ENCODE data around the gene SEC14L2. TPM values are rescaled to one million over a fixed set of nuclear protein-coding genes. Genes with fewer than 3 reads are reported as not detected.

The SEC14L2 gene
- total and polyA plus RNA-seq, 2 experiments from 2014 or later, result 23.3 to 41.9 TPM

DNA sequence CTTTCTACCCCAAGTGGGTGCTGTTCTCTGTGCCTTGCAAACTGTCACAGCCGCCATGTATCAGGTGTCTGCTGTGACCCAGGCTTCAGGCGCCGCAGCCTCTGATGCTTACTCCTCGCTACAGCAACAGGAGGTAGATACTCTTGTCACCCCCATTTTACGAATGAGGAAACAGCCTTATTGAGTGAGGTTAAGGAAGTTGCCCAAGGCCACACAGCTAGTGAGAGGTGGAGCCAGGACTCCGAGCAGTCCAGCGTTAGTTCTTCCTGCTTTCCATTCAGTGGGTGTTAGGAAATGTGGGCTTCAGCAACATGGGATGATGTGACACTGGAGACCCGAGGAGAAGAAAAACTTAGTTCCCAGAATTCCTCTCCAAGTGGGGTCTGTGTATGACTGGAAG, 23.9 kb upstream of the SEC14L2 start:
- no peak overlapping the region for H3K9ac ChIP-seq
- in situ Hi-C loops (cut with MboI), result no loop called here
- H3K4me1 ChIP-seq (ENCODE audit: insufficient read depth), result no peaks in the 10 kb centered on the region
- no peak overlapping the region for H3K27ac ChIP-seq
- DNase-seq, result no peak
- H3K27me3 ChIP-seq (replicated peaks; ENCODE audit: insufficient read depth), result no peaks in the 10 kb centered on the region
- no peak for TF ChIP-seq EZH2 (IDR thresholded peaks at IDR 0.05; ENCODE audit: insufficient read depth, poor library complexity, severe bottlenecking)
- TF ChIP-seq EZH2phosphoT487 (IDR thresholded peaks at IDR 0.05; ENCODE audit: insufficient read depth, low read depth), result no peak
- no peak overlapping the region for H2AFZ ChIP-seq
- no peak overlapping the region for H3K4me3 ChIP-seq
- no peaks in the 10 kb centered on the region for H3K9me2 ChIP-seq (ENCODE audit: insufficient read depth)
- no peaks in the 10 kb centered on the region for H4K20me1 ChIP-seq (ENCODE audit: insufficient read depth)
- H3K79me2 ChIP-seq (ENCODE audit: insufficient read depth), result no peaks in the 10 kb centered on the region
- H3F3A ChIP-seq (ENCODE audit: insufficient read depth), result no peaks in the 10 kb centered on the region
- no peaks in the 10 kb centered on the region for H3K9me3 ChIP-seq (ENCODE audit: low read depth)
- no peaks in the 10 kb centered on the region for H3K36me3 ChIP-seq (ENCODE audit: low read depth)
- no peak overlapping the region for H3K4me2 ChIP-seq (ENCODE audit: unreplicated experiment)
- 68 to 72% methylated on average over 8 of the region's 8 CpGs for WGBS, 2 experiments (ENCODE audit: low coverage in 1 of 2, low lambda C conversion rate in 2 of 2, missing lambda C conversion rate in 2 of 2)

DNA sequence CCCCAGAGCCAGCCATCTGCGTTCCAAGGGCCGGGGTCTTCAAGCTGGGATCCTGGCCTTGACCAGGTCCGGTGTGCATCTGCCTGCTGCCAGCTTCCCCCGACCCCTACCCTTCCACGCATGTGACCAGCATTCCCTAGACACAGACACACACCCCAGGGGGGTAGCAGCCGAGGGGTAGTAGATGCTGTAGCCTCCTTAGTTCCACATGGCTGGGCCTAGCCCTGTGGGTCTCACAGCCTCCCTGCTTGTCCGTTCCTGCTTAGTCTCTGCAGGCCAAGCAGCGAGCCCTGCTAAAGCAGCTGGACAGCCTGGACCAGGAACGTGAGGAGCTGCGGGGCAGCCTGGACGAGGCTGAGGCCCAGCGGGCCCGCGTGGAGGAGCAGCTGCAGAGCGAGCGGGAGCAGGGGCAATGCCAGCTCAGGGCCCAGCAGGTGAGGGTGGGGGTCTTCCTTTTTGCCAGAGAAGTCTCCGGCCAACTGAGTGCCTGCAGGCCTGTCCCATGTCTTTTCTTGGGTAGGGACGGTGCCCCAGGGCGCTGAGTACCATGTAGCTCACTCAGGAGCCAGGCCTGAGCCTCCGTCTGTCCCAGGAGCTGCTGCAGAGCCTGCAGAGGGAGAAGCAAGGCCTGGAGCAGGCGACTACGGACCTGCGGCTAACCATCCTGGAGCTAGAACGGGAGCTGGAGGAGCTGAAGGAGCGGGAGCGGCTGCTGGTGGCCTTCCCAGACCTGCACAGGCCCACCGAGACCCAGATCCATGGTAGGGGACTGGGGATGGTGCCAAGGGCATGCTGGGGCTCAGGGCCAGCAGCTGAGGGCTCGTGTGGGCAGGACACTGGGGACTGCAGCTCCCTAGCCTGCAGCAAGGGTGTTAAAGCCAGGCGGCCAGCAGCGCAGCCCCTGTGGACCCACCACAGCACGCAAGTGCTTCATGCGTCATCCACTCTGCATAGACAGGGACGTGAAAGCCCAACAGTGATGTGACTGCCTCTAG, 23.2 kb upstream of the SEC14L2 start:
- no peaks in the 10 kb centered on the region for H3K9me2 ChIP-seq (ENCODE audit: insufficient read depth)
- in situ Hi-C loops (cut with MboI), result no loop called here
- TF ChIP-seq EZH2 (IDR thresholded peaks at IDR 0.05; ENCODE audit: insufficient read depth, poor library complexity, severe bottlenecking) (no peak), EZH2phosphoT487 (IDR thresholded peaks at IDR 0.05; ENCODE audit: insufficient read depth, low read depth) (no peak)
- no peaks in the 10 kb centered on the region for H3K4me1 ChIP-seq (ENCODE audit: insufficient read depth)
- H3K79me2 ChIP-seq (ENCODE audit: insufficient read depth), result no peaks in the 10 kb centered on the region
- no peak overlapping the region for H3K27ac ChIP-seq
- H3K4me2 ChIP-seq (ENCODE audit: unreplicated experiment), result no peak overlapping the region
- H3K27me3 ChIP-seq (replicated peaks; ENCODE audit: insufficient read depth), result no peaks in the 10 kb centered on the region
- no peaks in the 10 kb centered on the region for H4K20me1 ChIP-seq (ENCODE audit: insufficient read depth)
- no peaks in the 10 kb centered on the region for H3F3A ChIP-seq (ENCODE audit: insufficient read depth)
- 87 to 89% methylated on average over 32 to 33 of the region's 33 CpGs for whole genome bisulfite sequencing, 2 experiments (ENCODE audit: low coverage in 1 of 2, low lambda C conversion rate in 2 of 2, missing lambda C conversion rate in 2 of 2)
- H2AFZ ChIP-seq, result no peak overlapping the region
- DNase-seq, result no peak
- H3K9ac ChIP-seq, result no peak overlapping the region
- no peak overlapping the region for H3K4me3 ChIP-seq
- H3K9me3 ChIP-seq (ENCODE audit: low read depth), result no peaks in the 10 kb centered on the region
- H3K36me3 ChIP-seq (ENCODE audit: low read depth), result no peaks in the 10 kb centered on the region

DNA sequence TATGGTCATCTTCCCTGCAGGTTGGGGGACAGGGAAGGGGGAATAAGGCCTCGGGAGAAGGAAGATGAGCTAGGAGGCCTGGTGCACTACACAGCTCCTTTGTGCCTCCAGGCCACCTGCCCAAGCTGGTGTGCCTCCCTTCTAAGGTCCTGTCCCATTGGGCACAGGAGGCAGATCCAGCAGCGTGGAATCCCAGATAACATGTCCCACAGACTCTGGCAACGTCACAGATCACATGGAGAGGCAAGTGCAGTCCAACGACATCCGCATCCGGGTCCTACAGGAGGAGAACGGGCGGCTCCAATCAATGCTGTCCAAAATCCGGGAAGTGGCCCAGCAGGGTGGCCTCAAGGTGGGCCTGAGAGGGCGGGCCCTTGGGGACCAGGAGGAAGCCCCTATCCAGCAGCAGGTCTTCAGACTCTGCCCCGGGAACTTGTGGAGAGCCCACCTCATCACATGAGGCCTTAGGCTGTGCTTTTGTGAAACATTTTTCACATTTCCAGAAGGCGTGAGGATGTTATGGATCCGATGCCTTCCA, 21.4 kb upstream of the SEC14L2 start:
- Histone ChIP-seq H3K27ac (no peak overlapping the region), H2AFZ (no peak overlapping the region), H3K79me2 (ENCODE audit: insufficient read depth) (no peaks in the 10 kb centered on the region), H3K9me2 (ENCODE audit: insufficient read depth) (no peaks in the 10 kb centered on the region), H3K4me1 (ENCODE audit: insufficient read depth) (no peaks in the 10 kb centered on the region), H3K36me3 (ENCODE audit: low read depth) (no peaks in the 10 kb centered on the region), H3K9ac (no peak overlapping the region), H4K20me1 (ENCODE audit: insufficient read depth) (no peaks in the 10 kb centered on the region), H3F3A (ENCODE audit: insufficient read depth) (no peaks in the 10 kb centered on the region), H3K4me3 (no peak overlapping the region), H3K9me3 (ENCODE audit: low read depth) (no peaks in the 10 kb centered on the region), H3K27me3 (replicated peaks; ENCODE audit: insufficient read depth) (no peaks in the 10 kb centered on the region), H3K4me2 (ENCODE audit: unreplicated experiment) (no peak overlapping the region)
- in situ Hi-C loops (cut with MboI), result no loop called here
- DNase-seq, result no peak
- WGBS, 2 experiments (ENCODE audit: low coverage in 1 of 2, low lambda C conversion rate in 2 of 2, missing lambda C conversion rate in 2 of 2), result 87 to 89% methylated on average over 13 of the region's 13 CpGs
- TF ChIP-seq EZH2 (IDR thresholded peaks at IDR 0.05; ENCODE audit: insufficient read depth, poor library complexity, severe bottlenecking) (no peak), EZH2phosphoT487 (IDR thresholded peaks at IDR 0.05; ENCODE audit: insufficient read depth, low read depth) (no peak)

DNA sequence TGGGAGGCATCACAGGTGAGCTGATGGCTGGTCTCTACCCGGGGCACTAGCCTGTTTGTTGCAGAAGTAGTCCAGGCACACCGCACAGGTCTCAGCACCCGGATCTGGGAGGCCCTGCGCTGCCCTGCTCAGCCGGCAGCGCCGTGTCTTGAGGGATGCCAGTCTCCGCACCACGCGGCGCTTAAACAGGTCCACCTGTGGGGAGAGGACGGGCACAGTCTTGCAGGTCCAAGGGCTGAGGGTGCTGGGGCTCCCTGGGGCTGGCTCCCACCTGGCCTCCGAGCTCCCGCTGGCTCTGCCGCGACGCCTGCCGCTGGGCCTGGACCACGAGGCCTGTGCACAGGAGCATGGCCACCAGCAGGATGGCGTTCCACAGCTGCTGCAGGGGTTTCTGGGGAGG, 16.8 kb upstream of the SEC14L2 start:
- no peak overlapping the region for H3K4me2 ChIP-seq (ENCODE audit: unreplicated experiment)
- H3K79me2 ChIP-seq (ENCODE audit: insufficient read depth), result no peaks in the 10 kb centered on the region
- H3K9me3 ChIP-seq (ENCODE audit: low read depth), result no peaks in the 10 kb centered on the region
- H3K9ac ChIP-seq, result no peak overlapping the region
- no peaks in the 10 kb centered on the region for H3K4me1 ChIP-seq (ENCODE audit: insufficient read depth)
- H3K27ac ChIP-seq, result no peak overlapping the region
- no peaks in the 10 kb centered on the region for H4K20me1 ChIP-seq (ENCODE audit: insufficient read depth)
- H2AFZ ChIP-seq, result no peak overlapping the region
- DNase-seq, result no peak
- no peaks in the 10 kb centered on the region for H3F3A ChIP-seq (ENCODE audit: insufficient read depth)
- no peak for TF ChIP-seq EZH2 (IDR thresholded peaks at IDR 0.05; ENCODE audit: insufficient read depth, poor library complexity, severe bottlenecking)
- TF ChIP-seq EZH2phosphoT487 (IDR thresholded peaks at IDR 0.05; ENCODE audit: insufficient read depth, low read depth), result no peak
- H3K27me3 ChIP-seq (replicated peaks; ENCODE audit: insufficient read depth), result no peaks in the 10 kb centered on the region
- 88 to 93% methylated on average over 12 to 20 of the region's 20 CpGs for WGBS, 2 experiments (ENCODE audit: low coverage in 1 of 2, low lambda C conversion rate in 2 of 2, missing lambda C conversion rate in 2 of 2)
- in situ Hi-C loops (cut with MboI), result loop anchor here (10.0 kb wide), 1 partner anchor 95 kb away; the partner anchor contains the start of gene CASTOR1
- no peak overlapping the region for H3K4me3 ChIP-seq
- no peaks in the 10 kb centered on the region for H3K9me2 ChIP-seq (ENCODE audit: insufficient read depth)
- no peaks in the 10 kb centered on the region for H3K36me3 ChIP-seq (ENCODE audit: low read depth)
